Measurements from ENCODE around the gene CLEC9A. TPM values are rescaled to one million over a fixed set of nuclear protein-coding genes. Genes with fewer than 3 reads are reported as not detected.

CLEC9A gene
- total RNA-seq, 3 donors from 2014 or later (not counting 1 experiment from before 2014, with no cell fraction given) = 1.9 TPM; not detected in 2

Other genes with a start within 250 kb of the CLEC9A start
- gene KLRF1, start 203.2 kb upstream of the CLEC9A start, total RNA-seq = 100 to 1,000 TPM; 364 to 424 (median 392) TPM
- 100 to 1,000 TPM; 158 to 302 (median 220) TPM for gene CLEC2B, start 161.3 kb upstream of the CLEC9A start, total RNA-seq
- not detected for gene KLRF2, start 149.2 kb upstream of the CLEC9A start, total RNA-seq
- gene CLEC2A, start 98.3 kb upstream of the CLEC9A start, total RNA-seq = not detected
- 10 to 100 TPM; 13.6 to 18.9 (median 14.8) TPM for gene CLEC12A, start 59.3 kb upstream of the CLEC9A start, total RNA-seq
- 1 to 10 TPM in 2 of 3 donors, under 1 TPM in 1; 0.50 to 2.3 (median 1.0) TPM for gene CLEC1B, start 31.6 kb upstream of the CLEC9A start, total RNA-seq
- 1 to 10 TPM; 3.9 to 5.8 (median 4.9) TPM for gene CLEC12B, start 20.1 kb upstream of the CLEC9A start, total RNA-seq
- not detected for gene CLEC1A, start 68.3 kb downstream of the CLEC9A start, total RNA-seq
- gene CLEC7A, start 99.5 kb downstream of the CLEC9A start, total RNA-seq = 10 to 100 TPM in 2 of 3 donors, 1 to 10 TPM in 1; 7.7 to 22.3 (median 20.8) TPM
- 1 to 10 TPM in 2 of 3 donors, not detected in 1; 2.3 to 3.1 TPM for gene OLR1, start 141.4 kb downstream of the CLEC9A start, total RNA-seq
- 1 to 10 TPM in 1 of 3 donors, not detected in 2; 1.5 TPM for gene TMEM52B, start 148.3 kb downstream of the CLEC9A start, total RNA-seq
- 100 to 1,000 TPM; 157 to 233 (median 160) TPM for gene GABARAPL1, start 182.2 kb downstream of the CLEC9A start, total RNA-seq

All from natural killer cell (primary cell).